ENCODE data around the gene NXN.
"Not testable (repeated sequence)": the region's sequence is repeated elsewhere in the genome, so short reads cannot be mapped to it uniquely, and the experiment has no call there.

The NXN gene

DNA sequence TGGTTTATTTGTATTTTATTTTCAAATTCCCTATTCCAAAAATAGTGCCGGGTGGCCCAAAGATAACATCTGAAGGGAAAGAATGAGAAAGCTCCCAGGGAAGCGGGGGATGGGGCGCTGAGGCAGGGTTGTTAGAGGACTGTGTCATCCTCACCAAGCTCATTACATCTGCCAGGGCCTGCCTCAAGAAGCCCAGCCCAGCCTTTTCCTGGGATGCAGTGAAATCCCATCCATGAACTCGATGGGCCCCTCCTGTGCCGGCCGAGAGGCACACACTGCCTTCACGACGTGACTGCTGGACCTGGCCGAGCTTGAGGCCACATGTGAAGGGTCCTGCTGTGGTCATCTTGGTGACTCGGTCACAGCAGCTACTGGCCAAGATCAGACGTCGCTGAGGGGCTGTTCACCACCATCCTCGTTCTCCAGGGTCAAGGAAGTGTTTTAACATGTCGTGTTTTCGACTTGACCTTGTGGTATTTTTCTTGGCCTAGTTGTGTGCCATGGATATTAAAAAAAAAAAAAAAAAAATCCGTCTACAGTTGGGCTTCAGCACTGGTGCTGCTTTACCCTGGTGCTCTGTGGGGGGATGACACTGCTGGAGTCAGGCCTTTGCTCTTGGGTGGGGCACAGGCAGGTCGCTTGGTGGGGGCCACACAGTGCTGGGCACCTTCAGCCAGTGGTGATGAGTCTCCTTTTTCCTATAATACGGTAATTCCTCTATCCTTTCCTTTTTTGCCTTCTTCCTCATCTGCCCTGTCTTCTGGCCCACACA, 22.2 kb upstream of the NXN start:
- H3K4me1 Mint-ChIP-seq: peaks cover 37% of the 10 kb centered on the region
- H3K4me3 Mint-ChIP-seq: no peak overlapping the region
- no peaks in the 10 kb centered on the region for H3K9me3 Mint-ChIP-seq
- no peak for DNase-seq
- peak overlapping the region; percentile 68 for H3K27ac Mint-ChIP-seq
- CTCF ChIA-PET: interaction anchor here (1.2 to 1.5 kb wide), 2 partner anchors 21 to 289 kb away, joined by 4 to 5 read pairs; no protein-coding TSS in a partner anchor
- peaks cover 38% of the 10 kb centered on the region for H3K36me3 Mint-ChIP-seq
- no peaks in the 10 kb centered on the region for H3K27me3 Mint-ChIP-seq

DNA sequence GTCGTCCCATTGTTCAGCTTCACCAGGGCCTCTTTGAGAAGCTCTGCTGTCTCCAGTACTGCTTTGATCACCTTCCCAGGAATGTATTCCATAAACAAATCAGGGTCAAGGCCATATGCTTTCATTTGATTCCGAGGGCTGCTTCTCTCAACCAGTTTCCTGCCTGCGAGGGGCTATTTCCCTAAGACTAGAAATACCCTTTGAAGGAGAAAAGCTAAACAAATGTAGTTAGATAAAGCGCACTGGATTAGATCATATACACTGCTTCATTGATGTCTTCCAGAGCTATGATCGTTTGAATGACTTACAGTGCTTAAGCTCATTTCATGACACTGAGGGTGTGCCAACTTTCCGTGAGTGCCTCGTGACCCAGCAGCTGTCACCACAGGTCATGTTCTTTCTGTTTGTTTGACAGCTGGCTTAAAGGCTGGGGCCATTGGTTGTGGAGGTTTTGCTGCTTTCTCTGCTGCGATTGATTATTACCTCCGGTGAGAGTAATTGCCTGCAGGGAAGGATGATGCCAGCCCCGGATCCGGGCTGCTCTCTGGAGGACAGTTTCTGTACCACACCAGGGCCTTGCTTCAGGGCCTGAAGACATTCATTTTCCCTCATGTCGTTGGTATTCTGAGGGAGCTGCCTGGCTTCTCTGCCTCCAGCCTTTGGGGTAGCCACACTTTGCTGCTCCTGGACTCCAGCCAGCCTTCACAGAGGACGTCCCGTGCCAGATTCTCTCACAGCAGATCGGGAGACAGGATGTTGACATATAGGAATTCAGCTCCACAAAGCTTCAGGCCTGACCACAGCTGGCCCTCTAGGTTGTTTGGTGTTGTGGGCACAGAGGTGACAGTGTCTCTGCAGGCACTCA, 21.3 kb upstream of the NXN start:
- Mint-ChIP-seq H3K9me3 (no peaks in the 10 kb centered on the region), H3K4me3 (no peak overlapping the region), H3K4me1 (peaks cover 40% of the 10 kb centered on the region), H3K27ac (no peak overlapping the region), H3K36me3 (peaks cover 37% of the 10 kb centered on the region), H3K27me3 (peaks cover 6% of the 10 kb centered on the region)
- CTCF ChIA-PET: interaction anchor here (0.6 to 1.5 kb wide), 5 partner anchors 20 to 751 kb away, joined by 3 to 5 read pairs (median 3); no protein-coding TSS in a partner anchor
- DNase-seq: no peak

DNA sequence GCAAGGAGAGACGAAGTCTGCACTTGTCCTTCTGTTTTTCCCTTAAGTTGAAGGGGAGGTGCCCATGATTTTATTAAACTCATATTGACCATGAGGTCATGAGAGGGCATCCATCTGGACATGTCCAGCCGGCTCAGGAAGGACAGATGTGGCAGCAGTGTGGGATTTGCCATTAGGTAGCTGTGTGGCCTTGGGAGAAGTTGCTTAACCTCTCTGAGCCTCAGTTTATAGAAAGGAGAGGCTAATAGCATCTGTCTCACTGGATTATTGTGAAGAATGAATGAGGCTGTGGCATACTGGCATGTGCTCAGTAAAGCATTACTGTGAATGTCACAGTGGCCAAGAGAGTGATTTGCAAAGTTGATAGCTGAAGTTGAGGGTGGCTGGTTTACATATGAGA, 18.5 kb upstream of the NXN start:
- CTCF ChIA-PET: interaction anchor here (1.7 kb wide), 2 partner anchors 58 to 203 kb away, joined by 9 to 11 read pairs; no protein-coding TSS in a partner anchor
- H3K9me3 Mint-ChIP-seq: peaks cover 22% of the 10 kb centered on the region
- H3K4me3 Mint-ChIP-seq: peak overlapping the region; percentile 98
- no peak for DNase-seq
- H3K27me3 Mint-ChIP-seq: peaks cover 6% of the 10 kb centered on the region
- peaks cover 25% of the 10 kb centered on the region for H3K36me3 Mint-ChIP-seq
- peaks cover 28% of the 10 kb centered on the region for H3K4me1 Mint-ChIP-seq
- peak overlapping the region; percentile 78 for H3K27ac Mint-ChIP-seq

DNA sequence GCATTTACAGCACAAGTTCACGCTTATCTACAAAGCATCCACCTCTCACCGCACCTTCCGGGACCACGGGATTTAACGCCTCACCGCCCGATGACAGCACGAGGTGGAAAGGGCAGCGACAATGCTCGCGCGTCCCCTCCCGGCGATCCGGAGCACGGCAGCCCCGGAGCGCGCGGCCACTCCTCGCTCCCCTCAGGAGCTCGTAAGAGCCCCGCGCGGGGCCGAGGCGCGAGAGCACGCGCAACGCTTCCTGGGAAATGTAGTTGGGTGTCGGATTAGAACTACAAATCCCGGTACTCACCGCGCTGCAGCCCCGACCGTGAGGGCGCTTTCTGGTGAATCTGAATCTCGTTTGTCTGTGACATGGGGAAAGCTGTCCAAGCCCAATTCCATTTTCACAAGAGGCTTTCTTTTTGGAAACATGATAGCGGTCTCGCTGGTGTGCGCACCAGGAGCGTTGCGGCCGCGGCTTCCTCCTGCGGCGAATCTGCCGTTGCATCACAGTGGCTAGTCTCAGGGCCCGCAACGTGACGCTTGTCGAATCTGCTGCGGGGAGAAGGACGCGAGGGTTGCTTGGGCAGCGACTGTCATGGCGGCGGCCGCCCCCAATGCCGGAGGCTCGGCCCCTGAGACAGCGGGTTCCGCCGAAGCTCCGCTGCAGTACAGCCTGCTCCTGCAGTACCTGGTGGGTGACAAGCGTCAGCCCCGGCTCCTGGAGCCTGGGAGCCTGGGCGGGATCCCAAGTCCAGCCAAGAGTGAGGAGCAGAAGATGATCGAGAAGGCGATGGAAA, 17.2 kb upstream of the NXN start, which contains the start of gene TIMM22:
TSS of gene TIMM22 (plus strand) at position 576 of the 791 bp plus-strand sequence. CDS start at position 590, 14 bp downstream.
- H3K4me3 Mint-ChIP-seq: peak within 1 kb of the TSS; percentile 98
- CTCF ChIA-PET: interaction anchor here (0.6 to 2.6 kb wide), 13 partner anchors 14 to 585 kb away, joined by 3 to 23 read pairs (median 5); partner anchors contain the start of genes GLOD4, MRM3 and NXN
- DNase-seq: peak; percentile 95
- H3K36me3 Mint-ChIP-seq: peaks cover 19% of the 10 kb centered on the region
- H3K4me1 Mint-ChIP-seq: peaks cover 26% of the 10 kb centered on the region
- peak within 1 kb of the TSS; percentile 98 for H3K27ac Mint-ChIP-seq
- H3K27me3 Mint-ChIP-seq: peaks cover 6% of the 10 kb centered on the region
- peaks cover 29% of the 10 kb centered on the region for H3K9me3 Mint-ChIP-seq

DNA sequence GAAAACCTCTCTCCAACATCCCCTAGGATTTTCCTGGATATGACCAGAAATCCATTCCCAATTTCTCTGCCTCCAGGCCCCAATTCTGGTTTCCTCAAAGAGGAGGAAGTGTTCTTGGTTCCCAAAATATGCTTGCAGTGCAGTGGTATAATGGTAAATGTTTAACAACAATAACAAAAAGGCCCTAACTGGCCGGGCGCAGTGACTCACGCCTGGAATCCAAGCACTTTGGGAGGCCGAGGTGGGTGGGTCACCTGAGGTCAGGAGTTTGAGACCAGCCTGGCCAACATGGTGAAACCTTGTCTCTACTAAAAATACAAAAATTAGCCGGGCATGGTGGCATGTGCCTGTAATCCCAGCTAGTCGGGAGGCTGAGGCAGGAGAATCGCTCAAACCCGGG, 15.7 kb upstream of the NXN start:
- Mint-ChIP-seq H3K36me3 (peaks cover 11% of the 10 kb centered on the region), H3K9me3 (peaks cover 29% of the 10 kb centered on the region), H3K4me1 (peaks cover 26% of the 10 kb centered on the region)
- CTCF ChIA-PET: interaction anchor here (1.0 to 2.6 kb wide), 3 partner anchors 12 to 583 kb away, joined by 3 to 23 read pairs (median 3); partner anchors contain the start of gene NXN
- not testable (repeated sequence) for DNase-seq, H3K4me3 Mint-ChIP-seq, H3K27me3 Mint-ChIP-seq, H3K27ac Mint-ChIP-seq

DNA sequence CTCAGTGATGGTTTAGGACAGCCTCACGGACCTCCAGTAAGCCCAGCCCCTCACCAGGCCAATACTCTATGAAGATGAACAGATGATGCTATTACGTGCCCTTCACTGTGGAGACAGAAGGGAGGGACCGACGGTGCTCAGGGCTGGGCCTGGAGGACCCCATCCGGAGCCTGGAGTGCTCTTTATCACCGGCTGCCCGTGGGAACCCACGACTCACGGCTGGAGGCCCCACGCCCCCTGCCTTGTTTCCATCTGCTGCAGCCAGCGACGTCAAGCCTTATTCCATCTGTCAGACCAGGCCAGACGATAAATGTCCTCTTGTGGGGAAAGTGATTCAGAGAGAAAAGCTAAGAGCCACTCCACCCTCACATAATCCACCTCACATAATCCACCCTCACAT, 13.4 kb upstream of the NXN start:
- peaks cover 10% of the 10 kb centered on the region for H3K4me1 Mint-ChIP-seq
- peaks cover 6% of the 10 kb centered on the region for H3K27me3 Mint-ChIP-seq
- no peak for DNase-seq
- H3K36me3 Mint-ChIP-seq: no peaks in the 10 kb centered on the region
- H3K9me3 Mint-ChIP-seq: peaks cover 29% of the 10 kb centered on the region
- no peak overlapping the region for H3K4me3 Mint-ChIP-seq
- H3K27ac Mint-ChIP-seq: no peak overlapping the region
- CTCF ChIA-PET: no interaction called here

DNA sequence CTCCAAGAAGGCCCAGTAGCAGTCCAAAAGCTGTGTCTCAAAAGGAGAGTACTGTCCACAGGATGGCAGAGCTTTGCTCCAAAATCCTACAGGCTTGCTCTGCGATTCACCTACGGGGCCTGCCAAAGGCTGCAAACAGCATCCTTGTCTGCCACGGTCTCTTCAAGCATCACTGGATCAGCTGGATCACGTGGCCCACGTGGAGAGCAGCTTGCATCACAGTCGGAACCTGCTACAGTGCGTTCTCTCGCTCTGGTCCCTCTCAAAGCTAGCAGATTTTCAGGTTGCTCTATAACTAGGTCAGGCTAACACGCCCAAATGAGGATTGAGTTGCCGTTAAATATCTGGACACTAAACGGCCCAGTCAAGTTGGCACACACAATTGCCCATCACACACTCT, 9.0 kb upstream of the NXN start:
- Mint-ChIP-seq H3K9me3 (peaks cover 12% of the 10 kb centered on the region), H3K27me3 (no peaks in the 10 kb centered on the region), H3K36me3 (no peaks in the 10 kb centered on the region), H3K27ac (no peak overlapping the region), H3K4me1 (no peaks in the 10 kb centered on the region), H3K4me3 (no peak overlapping the region)
- CTCF ChIA-PET: interaction anchor here (1.0 kb wide), 1 partner anchor 288 kb away, joined by 3 read pairs; no protein-coding TSS in a partner anchor
- DNase-seq: no peak

DNA sequence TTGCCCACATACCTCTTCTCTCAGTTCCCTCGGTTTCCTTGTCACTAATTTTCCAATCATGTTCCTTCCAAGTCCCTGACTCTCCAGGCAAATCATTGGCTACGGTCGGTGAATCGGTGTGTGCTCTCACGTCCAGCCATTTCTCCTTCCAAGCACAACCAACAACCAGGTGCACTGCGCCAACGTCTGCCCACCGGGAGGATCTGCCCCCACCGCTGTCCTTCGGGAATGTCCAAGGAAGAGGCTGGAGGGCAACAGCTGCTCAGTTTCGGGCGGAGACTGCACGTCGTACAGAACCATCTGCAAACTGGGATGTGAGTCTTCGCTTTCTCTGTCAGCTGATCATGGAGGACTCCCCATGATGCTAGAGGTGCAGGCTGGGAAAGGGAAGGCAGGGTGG, 8.4 kb upstream of the NXN start:
- Mint-ChIP-seq H3K4me1 (no peaks in the 10 kb centered on the region), H3K27me3 (no peaks in the 10 kb centered on the region), H3K27ac (no peak overlapping the region), H3K4me3 (no peak overlapping the region), H3K36me3 (no peaks in the 10 kb centered on the region), H3K9me3 (peaks cover 6% of the 10 kb centered on the region)
- no peak for DNase-seq
- CTCF ChIA-PET: interaction anchor here (1.0 kb wide), 1 partner anchor 288 kb away, joined by 3 read pairs; no protein-coding TSS in a partner anchor

DNA sequence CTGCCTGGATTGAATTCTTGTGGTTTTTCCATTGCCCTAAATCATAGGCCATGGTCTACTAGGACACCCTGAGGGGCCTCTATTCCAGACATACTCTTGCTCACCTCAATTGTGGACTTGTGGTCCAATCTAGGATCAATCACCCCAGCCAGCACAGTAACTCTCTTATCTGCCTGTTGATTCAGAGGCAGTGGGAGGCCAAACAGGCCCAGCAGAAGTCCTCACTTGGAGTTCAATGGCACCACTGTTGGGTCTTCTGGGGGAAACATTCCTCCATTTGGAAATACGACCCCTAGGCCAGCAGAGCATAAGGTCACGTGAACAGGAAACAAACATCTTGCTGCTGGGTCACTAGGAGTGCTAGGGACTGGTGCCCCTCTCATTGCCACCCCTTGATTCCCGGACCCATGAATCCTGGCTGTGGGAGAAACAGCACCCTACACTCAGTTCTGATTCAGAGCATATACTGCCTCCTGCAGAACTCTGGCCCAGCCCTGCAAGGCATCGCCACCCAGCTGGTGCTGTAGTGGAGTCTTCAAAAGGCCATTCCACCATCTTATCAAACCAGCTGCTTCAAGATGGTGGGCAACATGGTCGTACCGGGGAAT, 6.8 kb upstream of the NXN start:
- no peaks in the 10 kb centered on the region for H3K9me3 Mint-ChIP-seq
- CTCF ChIA-PET: no interaction called here
- no peak for DNase-seq
- H3K4me3 Mint-ChIP-seq: no peak overlapping the region
- H3K36me3 Mint-ChIP-seq: no peaks in the 10 kb centered on the region
- H3K27ac Mint-ChIP-seq: no peak overlapping the region
- H3K27me3 Mint-ChIP-seq: no peaks in the 10 kb centered on the region
- H3K4me1 Mint-ChIP-seq: no peaks in the 10 kb centered on the region

DNA sequence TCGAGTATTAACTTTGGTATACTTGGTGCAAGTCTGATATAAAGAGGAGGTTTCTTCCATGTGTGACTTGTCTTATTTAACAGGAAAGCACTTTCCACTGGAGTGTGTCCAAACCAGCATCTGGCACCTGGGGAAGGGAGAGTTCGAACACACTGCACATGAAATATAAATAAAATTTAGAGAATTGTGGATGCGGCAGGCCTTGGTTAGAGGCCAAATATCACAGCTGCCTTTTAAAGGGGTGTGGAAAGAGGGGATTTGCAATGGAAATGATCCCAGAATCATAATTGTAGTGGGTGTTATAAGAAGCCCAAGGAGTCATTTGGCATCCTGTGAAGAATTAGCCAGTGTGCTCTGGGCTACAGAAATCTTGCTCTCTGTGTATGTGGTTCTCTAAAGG, 4.3 kb upstream of the NXN start:
- Mint-ChIP-seq H3K4me1 (peaks cover 15% of the 10 kb centered on the region), H3K27me3 (peaks cover 16% of the 10 kb centered on the region), H3K36me3 (no peaks in the 10 kb centered on the region), H3K4me3 (no peak overlapping the region), H3K9me3 (no peaks in the 10 kb centered on the region), H3K27ac (no peak overlapping the region)
- CTCF ChIA-PET: interaction anchor here (1.2 kb wide), 1 partner anchor 15 kb away, joined by 3 read pairs; no protein-coding TSS in a partner anchor
- no peak for DNase-seq

DNA sequence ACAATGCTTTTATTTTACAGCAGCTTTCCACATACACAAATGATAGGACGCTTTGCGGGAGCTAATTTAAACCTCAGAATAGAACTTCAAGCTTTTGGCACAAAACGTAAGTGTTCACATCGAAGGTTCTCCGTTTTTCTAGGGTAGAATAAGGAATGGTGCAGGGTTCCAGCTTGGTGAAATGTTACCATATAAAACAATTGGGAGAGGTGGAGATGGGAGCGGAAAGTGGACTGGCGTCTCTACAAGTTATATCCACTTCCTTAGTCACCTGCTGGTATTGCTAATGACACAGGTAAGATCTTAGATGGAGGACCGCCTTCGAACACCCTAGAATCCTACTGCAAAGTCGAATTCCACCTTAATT, 1.7 kb upstream of the NXN start:
- peaks cover 18% of the 10 kb centered on the region for H3K4me1 Mint-ChIP-seq
- H3K4me3 Mint-ChIP-seq: peak overlapping the region; percentile 66
- no peak for DNase-seq
- no peaks in the 10 kb centered on the region for H3K36me3 Mint-ChIP-seq
- CTCF ChIA-PET: interaction anchor here (0.6 to 3.8 kb wide), 22 partner anchors 9 to 816 kb away, joined by 3 to 59 read pairs (median 4); partner anchors contain the start of genes GEMIN4, GLOD4, MRM3 and TIMM22
- H3K27ac Mint-ChIP-seq: no peak overlapping the region
- H3K27me3 Mint-ChIP-seq: peaks cover 41% of the 10 kb centered on the region
- H3K9me3 Mint-ChIP-seq: no peaks in the 10 kb centered on the region

DNA sequence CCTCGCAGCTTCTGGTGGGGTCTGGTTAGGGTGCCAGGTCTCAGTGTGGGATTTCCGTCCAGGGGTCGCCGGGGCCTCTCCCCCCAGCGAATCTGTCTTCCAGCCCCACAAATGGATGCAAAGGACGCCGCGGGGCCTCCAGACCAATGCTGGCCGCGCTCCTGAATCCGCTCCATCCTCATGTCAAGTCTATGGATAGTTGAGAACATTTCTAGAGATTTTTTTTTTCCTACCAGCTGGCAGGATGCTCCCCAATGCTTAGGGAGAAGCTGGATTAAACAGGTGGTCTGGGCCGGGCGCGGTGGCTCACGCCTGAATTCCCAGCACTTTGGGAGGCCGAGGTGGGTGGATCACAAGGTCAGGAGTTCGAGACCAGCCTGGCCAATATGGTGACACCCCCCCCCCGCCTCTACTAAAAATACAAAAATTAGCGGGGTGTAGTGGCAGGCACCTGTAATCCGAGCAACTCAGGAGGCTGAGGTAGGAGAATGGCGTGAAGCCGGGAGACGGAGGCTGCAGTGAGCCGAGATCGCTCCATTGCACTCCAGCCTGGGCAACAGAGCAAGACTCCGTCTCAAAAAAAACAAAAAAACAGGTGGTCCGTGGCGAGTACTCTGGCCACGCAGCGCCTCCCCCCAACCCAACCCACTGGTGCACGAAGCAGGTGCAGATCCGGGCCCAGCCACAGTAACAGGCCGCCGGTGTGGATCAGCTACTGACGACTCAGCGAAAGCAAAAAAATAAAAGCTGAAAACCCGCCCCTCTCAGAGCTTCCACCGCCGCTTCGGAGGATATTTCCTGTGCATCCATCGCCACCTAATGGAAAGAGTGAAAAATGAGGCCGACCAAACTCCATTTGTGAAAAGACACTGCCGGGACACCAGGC, 1.1 kb upstream of the NXN start:
- H3K27me3 Mint-ChIP-seq: peaks cover 43% of the 10 kb centered on the region
- H3K4me1 Mint-ChIP-seq: peaks cover 18% of the 10 kb centered on the region
- H3K9me3 Mint-ChIP-seq: no peaks in the 10 kb centered on the region
- peak; percentile 88 for DNase-seq
- CTCF ChIA-PET: interaction anchor here (0.6 to 3.8 kb wide), 22 partner anchors 9 to 816 kb away, joined by 3 to 59 read pairs (median 4); partner anchors contain the start of genes GEMIN4, GLOD4, MRM3 and TIMM22
- no peaks in the 10 kb centered on the region for H3K36me3 Mint-ChIP-seq
- peak overlapping the region; percentile 68 for H3K4me3 Mint-ChIP-seq
- H3K27ac Mint-ChIP-seq: peak overlapping the region; percentile 53

Data from activated naive CD4-positive, alpha-beta T cell treated with anti-CD3 and anti-CD28 coated beads, Interleukin-2, amount 10 ng/mL, durations not matched to agents 7 days and 5 days (primary cell).